ENCODE results near the gene CYTH3. TPM values are rescaled to one million over a fixed set of nuclear protein-coding genes. Genes with fewer than 3 reads are reported as not detected.

Gene CYTH3
- total RNA-seq, 1 donor from 2014 or later = 20.1 TPM

DNA sequence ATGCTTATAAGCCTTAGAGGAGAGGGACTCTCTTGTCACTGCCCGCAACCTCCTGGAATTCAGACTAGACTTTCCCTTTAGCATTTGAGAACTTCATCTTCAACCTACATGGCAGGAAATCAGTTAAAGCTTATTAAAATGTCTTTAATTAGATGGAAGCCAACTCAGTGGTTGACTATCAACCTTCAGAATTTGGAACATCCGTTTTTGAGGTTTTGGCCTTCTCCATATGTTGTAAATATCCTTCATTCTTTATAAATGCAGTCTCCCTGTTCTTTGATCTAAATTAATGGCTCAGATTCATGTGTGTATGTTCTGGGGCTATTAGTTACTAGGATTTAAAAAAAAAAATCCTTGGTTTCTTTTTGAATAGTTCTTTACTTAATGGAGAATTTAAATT, 156.2 kb downstream of the CYTH3 start:
- TF ChIP-seq, protein P1, sequence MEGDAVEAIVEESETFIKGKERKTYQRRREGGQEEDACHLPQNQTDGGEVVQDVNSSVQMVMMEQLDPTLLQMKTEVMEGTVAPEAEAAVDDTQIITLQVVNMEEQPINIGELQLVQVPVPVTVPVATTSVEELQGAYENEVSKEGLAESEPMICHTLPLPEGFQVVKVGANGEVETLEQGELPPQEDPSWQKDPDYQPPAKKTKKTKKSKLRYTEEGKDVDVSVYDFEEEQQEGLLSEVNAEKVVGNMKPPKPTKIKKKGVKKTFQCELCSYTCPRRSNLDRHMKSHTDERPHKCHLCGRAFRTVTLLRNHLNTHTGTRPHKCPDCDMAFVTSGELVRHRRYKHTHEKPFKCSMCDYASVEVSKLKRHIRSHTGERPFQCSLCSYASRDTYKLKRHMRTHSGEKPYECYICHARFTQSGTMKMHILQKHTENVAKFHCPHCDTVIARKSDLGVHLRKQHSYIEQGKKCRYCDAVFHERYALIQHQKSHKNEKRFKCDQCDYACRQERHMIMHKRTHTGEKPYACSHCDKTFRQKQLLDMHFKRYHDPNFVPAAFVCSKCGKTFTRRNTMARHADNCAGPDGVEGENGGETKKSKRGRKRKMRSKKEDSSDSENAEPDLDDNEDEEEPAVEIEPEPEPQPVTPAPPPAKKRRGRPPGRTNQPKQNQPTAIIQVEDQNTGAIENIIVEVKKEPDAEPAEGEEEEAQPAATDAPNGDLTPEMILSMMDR (IDR thresholded peaks at IDR 0.05; ENCODE audit: partially characterized antibody, unreplicated experiment) = no peak
- H3K4me3 Mint-ChIP-seq (ENCODE audit: unreplicated experiment) = no peak overlapping the region
- H3K4me1 Mint-ChIP-seq (ENCODE audit: low read depth, unreplicated experiment) = no peaks in the 10 kb centered on the region
- peaks cover 2% of the 10 kb centered on the region for H3K9me3 Mint-ChIP-seq (ENCODE audit: unreplicated experiment)
- H3K27me3 Mint-ChIP-seq (ENCODE audit: unreplicated experiment) = peaks cover 1% of the 10 kb centered on the region
- peaks cover under 1% of the 10 kb centered on the region for H3K36me3 Mint-ChIP-seq (ENCODE audit: unreplicated experiment)
- no peak overlapping the region for H3K27ac Mint-ChIP-seq (ENCODE audit: unreplicated experiment)
- no peak for DNase-seq

Other genes starting within 250 kb of the CYTH3 start
- not detected for gene ANKRD61, start 241.2 kb downstream of the CYTH3 start, total RNA-seq (ENCODE audit: unreplicated experiment)
- gene EIF2AK1, start 213.4 kb downstream of the CYTH3 start, total RNA-seq (ENCODE audit: unreplicated experiment) = 103 TPM
- gene USP42, start 167.7 kb downstream of the CYTH3 start, total RNA-seq (ENCODE audit: unreplicated experiment) = 16.6 TPM
- 25.9 TPM for gene FAM220A, start 76.3 kb upstream of the CYTH3 start, total RNA-seq (ENCODE audit: unreplicated experiment)
- gene RAC1, start 101.9 kb upstream of the CYTH3 start, total RNA-seq (ENCODE audit: unreplicated experiment) = 172 TPM
- gene DAGLB, start 175.3 kb upstream of the CYTH3 start, total RNA-seq (ENCODE audit: unreplicated experiment) = 63.2 TPM
- 56.1 TPM for gene KDELR2, start 211.5 kb upstream of the CYTH3 start, total RNA-seq (ENCODE audit: unreplicated experiment)

All from glutamatergic neuron (in vitro differentiated cells).